Measurements from ENCODE around the gene PCBP3.

PCBP3 gene

GRCh38 chr21:45910548-45911221 lies 267.2 kb downstream of the PCBP3 start:
- no peak for DNase-seq (ENCODE audit: low read depth)

GRCh38 chr21:45911806-45912325 lies 268.3 kb downstream of the PCBP3 start:
- no peak for DNase-seq (ENCODE audit: low read depth)

DNA sequence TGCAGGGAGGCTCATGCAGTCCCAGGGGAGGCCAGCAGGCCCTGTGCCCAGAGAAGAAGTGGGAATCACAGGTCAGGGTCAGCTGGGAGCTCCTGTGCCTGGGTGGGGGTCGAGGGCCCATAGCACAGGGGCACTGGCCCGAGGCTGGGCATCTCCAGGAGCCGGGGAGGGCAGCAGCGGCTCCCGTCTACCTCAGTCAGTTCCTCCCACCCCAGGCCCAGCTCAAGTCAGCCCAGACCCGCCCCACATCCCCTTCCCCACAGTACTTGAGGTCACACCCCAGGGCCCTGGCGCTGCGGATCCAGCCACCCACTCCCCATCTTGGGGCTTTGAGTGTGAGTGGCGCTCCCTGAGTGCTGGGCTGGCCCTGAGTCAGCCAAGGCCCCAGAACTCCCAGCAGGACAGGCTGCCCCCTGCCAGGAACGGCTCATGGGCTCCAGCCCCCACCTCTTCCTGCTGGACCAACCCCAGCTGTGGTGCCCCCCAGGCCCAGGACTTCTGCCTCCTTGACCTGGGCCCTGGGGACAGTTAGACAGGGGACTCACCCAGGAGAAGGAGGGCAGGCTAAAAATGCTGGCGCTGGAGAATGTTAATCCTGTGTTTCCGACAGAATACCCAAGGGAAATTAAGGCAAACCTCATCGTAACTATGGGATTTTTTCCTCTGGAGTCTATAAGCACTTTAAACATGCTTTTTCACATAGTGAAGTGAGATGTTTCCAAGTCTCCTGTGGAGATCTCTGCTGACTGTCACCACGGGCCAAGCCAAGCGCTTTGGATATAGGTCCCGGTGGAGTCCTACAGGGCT lies 269.3 kb downstream of the PCBP3 start:
- no peak for DNase-seq (ENCODE audit: low read depth)

GRCh38 chr21:45913418-45913765 lies 269.9 kb downstream of the PCBP3 start:
- no peak for DNase-seq (ENCODE audit: low read depth)

DNA sequence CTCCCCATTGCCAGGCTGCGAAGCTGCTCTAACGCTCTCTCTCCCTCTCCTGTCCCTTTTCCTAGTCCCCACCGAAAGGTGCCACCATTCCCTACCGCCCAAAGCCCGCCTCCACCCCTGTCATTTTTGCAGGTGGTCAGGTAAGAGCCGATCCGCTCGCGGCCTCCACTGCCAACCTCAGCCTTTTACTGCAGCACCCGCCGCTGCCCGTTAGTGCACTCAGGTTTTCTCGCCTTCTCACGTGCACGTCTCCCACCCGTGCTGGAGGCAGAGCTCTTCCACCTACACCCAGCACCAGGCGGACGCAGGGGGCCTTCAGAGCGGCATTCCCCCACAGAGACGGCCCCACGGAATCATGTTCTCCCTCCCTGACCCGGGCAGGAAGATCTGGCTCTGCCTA lies 270.4 kb downstream of the PCBP3 start:
- DNase-seq (ENCODE audit: low read depth): no peak

GRCh38 chr21:45914321-45914845 lies 270.9 kb downstream of the PCBP3 start:
- no peak for DNase-seq (ENCODE audit: low read depth)

GRCh38 chr21:45916011-45916840 lies 272.7 kb downstream of the PCBP3 start:
- DNase-seq (ENCODE audit: low read depth): no peak

- no peak for DNase-seq (ENCODE audit: low read depth)
These were observed 273.7 kb downstream of the PCBP3 start for GRCh38 chr21:45917241-45917640.

GRCh38 chr21:45918011-45918410 lies 274.5 kb downstream of the PCBP3 start:
- DNase-seq (ENCODE audit: low read depth): no peak

GRCh38 chr21:45918835-45919447 lies 275.4 kb downstream of the PCBP3 start:
- DNase-seq (ENCODE audit: low read depth): no peak

GRCh38 chr21:45919593-45919992 lies 276.1 kb downstream of the PCBP3 start:
- DNase-seq (ENCODE audit: low read depth): no peak

GRCh38 chr21:45920824-45921600 lies 277.5 kb downstream of the PCBP3 start:
- no peak for DNase-seq (ENCODE audit: low read depth)

- DNase-seq (ENCODE audit: low read depth): no peak
These were observed 278.4 kb downstream of the PCBP3 start for GRCh38 chr21:45921917-45922316.

DNA sequence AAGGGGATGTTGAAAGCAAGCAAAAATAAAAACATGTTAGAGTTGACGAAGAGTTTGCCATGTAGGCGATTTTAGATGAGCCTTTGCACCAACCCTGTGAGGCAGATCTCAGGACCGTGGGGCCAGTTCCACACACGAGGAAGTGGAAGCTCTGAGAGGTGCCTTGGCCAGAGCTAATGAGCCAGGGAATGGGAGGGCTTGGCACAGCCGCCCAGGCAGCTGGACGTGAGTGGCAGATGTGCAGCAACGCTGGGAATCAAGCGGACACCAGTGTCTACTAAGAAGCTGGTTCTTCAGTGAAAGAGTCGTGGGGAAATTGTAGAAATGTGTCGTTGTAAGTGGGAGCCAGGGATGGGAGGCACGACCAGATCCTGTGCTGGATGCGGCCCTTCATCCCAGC lies 279.1 kb downstream of the PCBP3 start:
- no peak for DNase-seq (ENCODE audit: low read depth)

DNA sequence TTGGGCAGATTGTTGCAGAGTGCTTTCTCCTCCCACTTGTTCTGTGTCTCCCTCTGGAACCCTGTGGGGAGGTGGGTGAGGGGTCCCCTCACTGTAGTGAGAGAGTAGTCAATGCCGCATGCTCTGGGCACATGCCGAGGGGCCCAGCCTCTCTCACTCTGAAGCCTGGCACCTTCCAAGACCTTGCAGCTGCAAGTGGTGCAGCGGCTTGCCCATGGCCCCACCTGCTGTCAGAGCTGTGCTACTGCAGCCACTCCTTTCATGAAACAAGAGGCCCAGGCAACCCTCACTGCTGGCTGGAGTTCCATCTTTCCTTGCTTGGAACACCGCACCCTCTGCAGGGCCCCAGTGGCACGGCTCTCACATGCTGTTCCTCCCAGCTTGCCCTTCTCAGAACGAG lies 279.6 kb downstream of the PCBP3 start:
- DNase-seq (ENCODE audit: low read depth): peak; percentile 2

DNA sequence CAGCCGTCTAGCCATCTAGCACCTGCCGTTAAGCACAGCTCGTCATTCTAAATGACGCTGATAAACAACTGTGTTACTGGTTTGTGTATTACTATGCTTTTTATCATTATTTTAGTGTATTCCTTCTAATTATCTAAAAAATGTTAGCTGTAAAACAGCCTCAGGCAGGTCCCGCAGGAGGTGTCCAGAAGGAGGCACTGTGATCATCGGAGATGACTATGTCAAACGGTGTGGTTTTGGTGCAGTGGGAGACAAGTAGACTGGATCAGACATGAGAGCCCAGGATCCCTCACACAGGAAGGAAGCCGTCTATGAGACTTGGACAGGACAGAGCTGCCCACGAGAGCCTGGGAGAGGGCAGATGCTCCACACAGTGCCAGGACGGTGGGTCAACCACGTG lies 282.8 kb downstream of the PCBP3 start:
- DNase-seq (ENCODE audit: low read depth): no peak

DNA sequence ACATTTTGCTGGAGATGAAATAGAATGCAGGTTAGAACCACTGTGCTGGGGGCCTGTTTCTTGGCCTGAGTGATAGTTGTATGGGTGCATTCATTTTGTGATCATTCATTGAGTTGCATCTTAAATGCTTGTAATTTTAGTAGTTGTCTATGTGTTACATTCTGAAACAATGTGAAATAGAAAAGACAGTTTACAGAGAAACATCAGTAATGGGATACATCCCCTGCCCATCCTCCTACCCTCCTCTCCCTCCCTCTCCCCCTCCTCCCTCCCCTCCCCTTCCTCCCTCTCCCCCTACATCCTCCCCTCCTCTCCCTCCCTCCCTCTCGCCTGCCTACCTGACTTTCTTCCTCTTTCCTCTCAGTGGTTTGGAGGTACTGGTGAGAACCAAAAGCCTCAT lies 283.5 kb downstream of the PCBP3 start:
- DNase-seq (ENCODE audit: low read depth): no peak

- DNase-seq (ENCODE audit: low read depth): no peak
These were observed 284.6 kb downstream of the PCBP3 start for GRCh38 chr21:45927851-45928850.

DNA sequence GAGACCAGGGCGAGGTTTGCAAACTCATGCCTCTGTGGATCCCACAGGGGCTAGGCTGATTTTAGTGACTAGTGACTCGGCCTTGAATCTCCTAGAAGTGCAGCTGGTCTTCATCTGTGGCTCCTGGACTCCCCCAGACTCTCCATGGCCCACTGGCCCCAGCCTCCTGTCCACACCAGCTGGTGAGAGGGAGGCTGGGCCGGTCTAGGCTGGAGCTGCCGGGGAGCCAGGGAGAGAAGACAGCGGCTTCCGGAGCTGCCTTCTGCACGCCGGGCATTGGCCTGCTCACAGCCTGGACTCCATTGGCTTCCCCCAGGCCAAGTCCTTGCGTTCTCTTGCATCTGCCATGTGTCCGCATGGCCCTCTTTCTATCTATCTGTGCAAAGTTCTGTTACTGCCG lies 285.9 kb downstream of the PCBP3 start:
- DNase-seq (ENCODE audit: low read depth): no peak

DNA sequence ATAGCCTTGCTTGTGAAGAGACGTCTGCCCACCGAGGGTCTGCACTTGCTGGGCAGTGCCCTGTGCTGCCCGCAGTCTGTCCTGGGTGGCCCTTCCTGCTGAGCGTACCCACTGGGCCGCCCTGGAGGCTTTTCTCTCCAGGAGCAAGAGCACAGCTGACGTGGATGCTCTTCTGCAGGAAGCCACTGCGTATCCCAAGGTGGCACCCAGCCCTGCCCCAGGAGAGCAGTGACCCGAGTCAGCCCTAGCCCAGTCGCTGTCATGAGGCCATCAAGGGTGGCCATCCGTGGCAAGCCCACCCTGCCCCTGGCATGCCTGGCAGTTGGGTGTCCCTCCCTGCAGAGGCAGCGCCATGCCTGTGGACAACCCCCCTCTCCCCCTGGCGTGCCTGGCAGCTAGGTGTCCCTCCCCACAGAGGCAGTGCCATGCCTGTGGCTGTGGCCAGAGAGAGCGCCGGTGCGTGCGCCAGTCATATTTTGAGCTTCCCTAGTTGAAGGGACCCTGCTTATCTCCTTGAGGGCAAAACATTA lies 286.8 kb downstream of the PCBP3 start:
- DNase-seq (ENCODE audit: low read depth): no peak

Measured in HS-5 (cell line).